Neural cell (in vitro differentiated cells): Measurements from ENCODE around the gene SFTPA1. TPM values are rescaled to one million over a fixed set of nuclear protein-coding genes. Genes with fewer than 3 reads are reported as not detected.

ENCODE experiments used
- H2AFZ ChIP-seq: fragments of 200-600, 300-800 bp; sonication (generic), shearing (Covaris generic); 2 replicates; pipeline ENCODE4 v1.6.0; 2014; ENCODE audit warnings: low read depth, mild to moderate bottlenecking, antibody characterized with exemption, low read length, moderate library complexity
- H3F3A ChIP-seq: fragments of 200-600 bp; shearing (Covaris generic); 2 replicates; pipeline ENCODE4 v1.6.1; 2016; ENCODE audit warnings: mild to moderate bottlenecking, moderate library complexity, mixed read lengths, antibody characterized with exemption, low read length; ENCODE audit not compliant: insufficient read depth, poor library complexity, severe bottlenecking
- H3K27ac ChIP-seq: fragments of 200-600, 300-800 bp; sonication (generic), shearing (Covaris generic); 2 replicates; pipeline ENCODE4 v1.5.1; 2014; ENCODE audit warnings: mild to moderate bottlenecking, low read length, moderate library complexity
- H3K27me3 ChIP-seq: fragments of 300-800, 200-600 bp; sonication (generic), shearing (Covaris generic); 2 replicates; pipeline ENCODE4 v1.6.0; 2014; ENCODE audit warnings: mild to moderate bottlenecking, low read depth, low read length, moderate library complexity; ENCODE audit not compliant: insufficient read depth
- H3K36me3 ChIP-seq: fragments of 300-800, 200-600 bp; sonication (generic), shearing (Covaris generic); 2 replicates; pipeline ENCODE4 v1.5.1; 2014; ENCODE audit warnings: mild to moderate bottlenecking, antibody characterized with exemption, low read length, moderate library complexity; ENCODE audit not compliant: insufficient read depth
- H3K4me2 ChIP-seq: fragments of 300-800, 200-600 bp; sonication (generic), shearing (Covaris generic); 2 replicates; pipeline ENCODE4 v1.6.0; 2014; ENCODE audit warnings: mild to moderate bottlenecking, low read length
- H3K4me3 ChIP-seq: fragments of 300-800, 200-600 bp; sonication (generic), shearing (Covaris generic); 2 replicates; pipeline ENCODE4 v1.5.1; 2014; ENCODE audit warnings: mild to moderate bottlenecking, low read length, moderate library complexity
- H3K79me2 ChIP-seq: fragments of 200-600 bp; shearing (Covaris generic); replicated peaks from 2 replicates; pipeline ENCODE4 v1.6.0; 2014; ENCODE audit warnings: mild to moderate bottlenecking, low read length, moderate library complexity; ENCODE audit not compliant: insufficient read depth
- H3K9ac ChIP-seq: fragments of 300-800, 200-600 bp; sonication (generic), shearing (Covaris generic); 2 replicates; pipeline ENCODE4 v1.6.1; 2016; ENCODE audit warnings: mild to moderate bottlenecking, low read length, mixed read lengths
- H3K9me2 ChIP-seq: fragments of 200-600 bp; shearing (Covaris generic); 2 replicates; pipeline ENCODE4 v1.6.1; 2016; ENCODE audit warnings: mild to moderate bottlenecking, low read length, mixed read lengths; ENCODE audit not compliant: insufficient read depth
- H3K9me3 ChIP-seq: fragments of 200-600, 300-800 bp; sonication (generic), shearing (Covaris generic); 2 replicates; pipeline ENCODE4 v1.6.1; 2016; ENCODE audit warnings: mild to moderate bottlenecking, mixed run types, low read length, moderate library complexity, mixed read lengths
- H4K20me1 ChIP-seq: fragments of 200-600 bp; shearing (Covaris generic); 2 replicates; pipeline ENCODE4 v1.6.1; 2016; ENCODE audit warnings: mild to moderate bottlenecking, mixed run types; ENCODE audit not compliant: insufficient read depth
- EP300 ChIP-seq: fragments of 450-650 bp; conservative IDR thresholded peaks from 2 replicates; pipeline ENCODE4 v1.6.1; 2014; ENCODE audit warnings: antibody characterized with exemption, mild to moderate bottlenecking, moderate library complexity; ENCODE audit not compliant: poor library complexity, severe bottlenecking
- EZH2 ChIP-seq: fragments of 200-600, 300-800 bp; shearing (Covaris generic), sonication (generic); IDR thresholded peaks from 2 replicates; pipeline ENCODE4 v1.6.1; 2014; ENCODE audit warnings: antibody characterized with exemption, low read length, borderline replicate concordance, mild to moderate bottlenecking; ENCODE audit not compliant: insufficient read depth, poor library complexity, severe bottlenecking
- MXI1 ChIP-seq: fragments of 450-650 bp; conservative IDR thresholded peaks from 2 replicates; pipeline ENCODE4 v1.6.1; 2014; ENCODE audit warnings: antibody characterized with exemption, mild to moderate bottlenecking; ENCODE audit not compliant: poor library complexity, severe bottlenecking
- POLR2AphosphoS5 ChIP-seq: IDR thresholded peaks from 2 replicates; pipeline ENCODE4 v1.6.1; 2012
- RAD21 ChIP-seq: fragments of 450-650 bp; conservative IDR thresholded peaks from 2 replicates; pipeline ENCODE4 v1.6.1; 2014; ENCODE audit warnings: antibody characterized with exemption, mild to moderate bottlenecking, moderate library complexity
- SMC3 ChIP-seq: fragments of 450-650 bp; conservative IDR thresholded peaks from 2 replicates; pipeline ENCODE4 v1.6.1; 2014; ENCODE audit warnings: antibody characterized with exemption, mild to moderate bottlenecking, moderate library complexity; ENCODE audit not compliant: poor library complexity
- TAF1 ChIP-seq: IDR thresholded peaks from 2 replicates; pipeline ENCODE4 v1.6.1; 2012; ENCODE audit warnings: low read depth
- polyA plus RNA-seq: library from polyadenylated mRNA; depleted of rRNA; stranded (reverse); fragments of >200 nt; gene quantifications from 2 replicates; pipeline ENCODE4 v1.2.3, GENCODE V29; 2014
- TF ChIP-seq, protein P1 (sequence below): IDR thresholded peaks from 2 replicates; pipeline ENCODE4 v1.6.1; 2012; ENCODE audit warnings: borderline replicate concordance
- TF ChIP-seq, protein P2 (sequence below): fragments of 450-650 bp; IDR thresholded peaks from 2 replicates; pipeline ENCODE4 v1.5.1; 2014; ENCODE audit warnings: antibody characterized with exemption, mild to moderate bottlenecking, moderate library complexity; ENCODE audit not compliant: poor library complexity, severe bottlenecking

SFTPA1 gene
- polyA plus RNA-seq, 1 donor from 2014 or later, result not detected

GRCh38 chr10:79602953-79603352 lies 7.8 kb upstream of the SFTPA1 start:
- no peaks in the 10 kb centered on the region for H3K9me2 ChIP-seq
- no peak overlapping the region for H3K4me3 ChIP-seq
- no peak overlapping the region for H3K27ac ChIP-seq
- no peak overlapping the region for H3K9ac ChIP-seq
- H3K27me3 ChIP-seq, result no peaks in the 10 kb centered on the region
- H2AFZ ChIP-seq, result no peak overlapping the region
- TF ChIP-seq EZH2 (no peak), MXI1 (no peak), TAF1 (no peak), POLR2AphosphoS5 (no peak), EP300 (no peak), SMC3 (no peak), RAD21 (no peak)
- TF ChIP-seq, protein P1, sequence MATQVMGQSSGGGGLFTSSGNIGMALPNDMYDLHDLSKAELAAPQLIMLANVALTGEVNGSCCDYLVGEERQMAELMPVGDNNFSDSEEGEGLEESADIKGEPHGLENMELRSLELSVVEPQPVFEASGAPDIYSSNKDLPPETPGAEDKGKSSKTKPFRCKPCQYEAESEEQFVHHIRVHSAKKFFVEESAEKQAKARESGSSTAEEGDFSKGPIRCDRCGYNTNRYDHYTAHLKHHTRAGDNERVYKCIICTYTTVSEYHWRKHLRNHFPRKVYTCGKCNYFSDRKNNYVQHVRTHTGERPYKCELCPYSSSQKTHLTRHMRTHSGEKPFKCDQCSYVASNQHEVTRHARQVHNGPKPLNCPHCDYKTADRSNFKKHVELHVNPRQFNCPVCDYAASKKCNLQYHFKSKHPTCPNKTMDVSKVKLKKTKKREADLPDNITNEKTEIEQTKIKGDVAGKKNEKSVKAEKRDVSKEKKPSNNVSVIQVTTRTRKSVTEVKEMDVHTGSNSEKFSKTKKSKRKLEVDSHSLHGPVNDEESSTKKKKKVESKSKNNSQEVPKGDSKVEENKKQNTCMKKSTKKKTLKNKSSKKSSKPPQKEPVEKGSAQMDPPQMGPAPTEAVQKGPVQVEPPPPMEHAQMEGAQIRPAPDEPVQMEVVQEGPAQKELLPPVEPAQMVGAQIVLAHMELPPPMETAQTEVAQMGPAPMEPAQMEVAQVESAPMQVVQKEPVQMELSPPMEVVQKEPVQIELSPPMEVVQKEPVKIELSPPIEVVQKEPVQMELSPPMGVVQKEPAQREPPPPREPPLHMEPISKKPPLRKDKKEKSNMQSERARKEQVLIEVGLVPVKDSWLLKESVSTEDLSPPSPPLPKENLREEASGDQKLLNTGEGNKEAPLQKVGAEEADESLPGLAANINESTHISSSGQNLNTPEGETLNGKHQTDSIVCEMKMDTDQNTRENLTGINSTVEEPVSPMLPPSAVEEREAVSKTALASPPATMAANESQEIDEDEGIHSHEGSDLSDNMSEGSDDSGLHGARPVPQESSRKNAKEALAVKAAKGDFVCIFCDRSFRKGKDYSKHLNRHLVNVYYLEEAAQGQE, result no peak
- TF ChIP-seq, protein P2, sequence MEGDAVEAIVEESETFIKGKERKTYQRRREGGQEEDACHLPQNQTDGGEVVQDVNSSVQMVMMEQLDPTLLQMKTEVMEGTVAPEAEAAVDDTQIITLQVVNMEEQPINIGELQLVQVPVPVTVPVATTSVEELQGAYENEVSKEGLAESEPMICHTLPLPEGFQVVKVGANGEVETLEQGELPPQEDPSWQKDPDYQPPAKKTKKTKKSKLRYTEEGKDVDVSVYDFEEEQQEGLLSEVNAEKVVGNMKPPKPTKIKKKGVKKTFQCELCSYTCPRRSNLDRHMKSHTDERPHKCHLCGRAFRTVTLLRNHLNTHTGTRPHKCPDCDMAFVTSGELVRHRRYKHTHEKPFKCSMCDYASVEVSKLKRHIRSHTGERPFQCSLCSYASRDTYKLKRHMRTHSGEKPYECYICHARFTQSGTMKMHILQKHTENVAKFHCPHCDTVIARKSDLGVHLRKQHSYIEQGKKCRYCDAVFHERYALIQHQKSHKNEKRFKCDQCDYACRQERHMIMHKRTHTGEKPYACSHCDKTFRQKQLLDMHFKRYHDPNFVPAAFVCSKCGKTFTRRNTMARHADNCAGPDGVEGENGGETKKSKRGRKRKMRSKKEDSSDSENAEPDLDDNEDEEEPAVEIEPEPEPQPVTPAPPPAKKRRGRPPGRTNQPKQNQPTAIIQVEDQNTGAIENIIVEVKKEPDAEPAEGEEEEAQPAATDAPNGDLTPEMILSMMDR, result no peak
- no peaks in the 10 kb centered on the region for H3K36me3 ChIP-seq
- H3K9me3 ChIP-seq, result peaks cover 5% of the 10 kb centered on the region
- H3K4me2 ChIP-seq, result no peak overlapping the region
- no peaks in the 10 kb centered on the region for H3K79me2 ChIP-seq
- H4K20me1 ChIP-seq, result no peaks in the 10 kb centered on the region
- H3F3A ChIP-seq, result no peaks in the 10 kb centered on the region

DNA sequence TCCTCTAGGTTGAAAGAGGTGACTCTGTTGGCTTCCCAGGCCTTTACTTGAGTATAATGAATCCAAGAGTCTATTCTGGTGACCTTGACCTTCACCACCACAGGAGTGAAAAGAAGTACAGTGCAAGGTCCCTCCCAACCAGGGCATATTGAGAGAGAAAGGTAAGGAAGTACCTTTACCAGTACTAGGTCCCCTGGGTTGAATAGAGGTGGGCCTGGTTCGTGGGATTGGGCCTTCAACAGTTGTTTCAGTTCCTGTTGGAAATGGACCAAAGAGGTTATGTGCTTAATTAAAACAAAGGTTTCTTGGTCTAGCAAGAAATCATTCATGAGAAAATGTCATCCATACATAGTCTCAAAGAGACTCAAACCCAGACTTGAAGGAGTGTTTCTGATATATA lies 6.4 kb upstream of the SFTPA1 start:
- Histone ChIP-seq H3K79me2 (no peaks in the 10 kb centered on the region), H3K4me2 (no peak overlapping the region), H3K27ac (no peak overlapping the region), H3K9me2 (no peaks in the 10 kb centered on the region), H2AFZ (no peak overlapping the region), H3K9ac (no peak overlapping the region), H3K4me3 (no peak overlapping the region), H3K27me3 (no peaks in the 10 kb centered on the region), H3K9me3 (peaks cover 5% of the 10 kb centered on the region), H4K20me1 (no peaks in the 10 kb centered on the region), H3K36me3 (no peaks in the 10 kb centered on the region), H3F3A (no peaks in the 10 kb centered on the region)
- no peak for TF ChIP-seq RAD21
- no peak for TF ChIP-seq TAF1
- TF ChIP-seq EZH2, result no peak
- no peak for TF ChIP-seq POLR2AphosphoS5
- TF ChIP-seq EP300, result no peak

GRCh38 chr10:79605308-79605707 lies 5.4 kb upstream of the SFTPA1 start:
- Histone ChIP-seq H3K4me2 (no peak overlapping the region), H3K27ac (no peak overlapping the region), H3K4me3 (no peak overlapping the region), H3K79me2 (no peaks in the 10 kb centered on the region), H3F3A (no peaks in the 10 kb centered on the region), H3K36me3 (no peaks in the 10 kb centered on the region), H4K20me1 (no peaks in the 10 kb centered on the region), H3K9ac (no peak overlapping the region), H3K9me3 (peaks cover 5% of the 10 kb centered on the region), H2AFZ (no peak overlapping the region), H3K9me2 (no peaks in the 10 kb centered on the region), H3K27me3 (no peaks in the 10 kb centered on the region)
- no peak for TF ChIP-seq TAF1
- TF ChIP-seq EP300, result no peak
- TF ChIP-seq RAD21, result no peak
